ENCODE results near the gene ZNF581.

DNA sequence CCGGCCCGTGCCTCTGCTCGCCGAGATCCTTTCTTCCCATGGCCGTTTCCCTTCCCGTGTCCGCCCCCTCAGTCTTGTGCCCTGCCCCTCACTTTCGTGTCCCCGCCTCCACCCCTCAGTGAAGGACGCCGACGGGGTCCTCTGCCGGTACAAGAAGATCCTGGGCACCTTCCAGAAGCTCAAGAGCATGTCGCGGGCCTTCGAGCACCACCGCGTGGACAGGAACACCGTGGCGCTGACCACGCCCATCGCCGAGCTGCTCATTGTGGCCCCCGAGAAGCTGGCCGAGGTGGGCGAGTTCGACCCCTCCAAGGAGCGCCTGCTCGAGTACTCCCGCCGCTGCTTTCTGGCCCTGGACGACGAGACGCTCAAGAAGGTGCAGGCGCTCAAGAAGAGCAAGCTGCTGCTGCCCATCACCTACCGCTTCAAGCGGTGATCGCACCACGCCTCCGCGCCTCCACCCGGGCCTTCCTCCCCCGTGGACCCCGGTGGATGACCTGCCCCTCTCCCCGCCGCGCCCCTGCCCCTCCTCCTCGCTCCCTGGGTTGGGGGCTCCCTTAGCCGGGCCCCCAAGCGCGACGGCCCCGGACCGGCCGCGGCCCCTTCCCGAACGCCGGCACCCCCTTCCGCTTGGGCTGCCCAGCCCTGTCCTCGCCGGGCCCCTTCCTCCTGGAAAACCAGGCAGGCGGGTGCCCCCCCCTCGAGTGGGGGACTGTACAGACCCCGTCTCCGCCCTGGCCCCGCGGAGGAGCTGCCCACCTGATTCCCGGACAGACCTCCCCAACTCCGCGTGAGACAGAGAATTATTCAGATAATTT lies 9.1 kb downstream of the ZNF581 start:
- TF ChIP-seq, protein P1, sequence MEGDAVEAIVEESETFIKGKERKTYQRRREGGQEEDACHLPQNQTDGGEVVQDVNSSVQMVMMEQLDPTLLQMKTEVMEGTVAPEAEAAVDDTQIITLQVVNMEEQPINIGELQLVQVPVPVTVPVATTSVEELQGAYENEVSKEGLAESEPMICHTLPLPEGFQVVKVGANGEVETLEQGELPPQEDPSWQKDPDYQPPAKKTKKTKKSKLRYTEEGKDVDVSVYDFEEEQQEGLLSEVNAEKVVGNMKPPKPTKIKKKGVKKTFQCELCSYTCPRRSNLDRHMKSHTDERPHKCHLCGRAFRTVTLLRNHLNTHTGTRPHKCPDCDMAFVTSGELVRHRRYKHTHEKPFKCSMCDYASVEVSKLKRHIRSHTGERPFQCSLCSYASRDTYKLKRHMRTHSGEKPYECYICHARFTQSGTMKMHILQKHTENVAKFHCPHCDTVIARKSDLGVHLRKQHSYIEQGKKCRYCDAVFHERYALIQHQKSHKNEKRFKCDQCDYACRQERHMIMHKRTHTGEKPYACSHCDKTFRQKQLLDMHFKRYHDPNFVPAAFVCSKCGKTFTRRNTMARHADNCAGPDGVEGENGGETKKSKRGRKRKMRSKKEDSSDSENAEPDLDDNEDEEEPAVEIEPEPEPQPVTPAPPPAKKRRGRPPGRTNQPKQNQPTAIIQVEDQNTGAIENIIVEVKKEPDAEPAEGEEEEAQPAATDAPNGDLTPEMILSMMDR (IDR thresholded peaks at IDR 0.05; ENCODE audit: poor library complexity, severe bottlenecking): no peak
- TF ChIP-seq EZH2 (IDR thresholded peaks at IDR 0.05; ENCODE audit: borderline replicate concordance, insufficient read depth, low read length, poor library complexity, severe bottlenecking) (no peak), EP300 (conservative IDR thresholded peaks at IDR 0.05; ENCODE audit: poor library complexity, severe bottlenecking) (no peak)
